ENCODE measurements around the gene CIAO2B.
A peak's percentile ranks its signal among the peaks of the same experiment; 100 is the strongest.
"Not testable (repeated sequence)": the region's sequence is repeated elsewhere in the genome, so short reads cannot be mapped to it uniquely, and the experiment has no call there.

CIAO2B gene

GRCh38 chr16:66934138-66934838 lies at the start of gene CIAO2B:
Gene CIAO2B, minus strand, starts transcription at chr16:66934402. Its CDS starts 38 bp downstream, at chr16:66934364.
- DNase-seq, result peak; percentile 90 to 93
- TF ChIP-seq POLR2A (IDR thresholded peaks at IDR 0.05; ENCODE audit: low read length) (peak; percentile 83), GATA1 (IDR thresholded peaks at IDR 0.05; ENCODE audit: low read depth, low read length) (no peak)

GRCh38 chr16:66983033-66983432 lies 48.8 kb upstream of the CIAO2B start:
- DNase-seq, result no peak
- TF ChIP-seq POLR2A (IDR thresholded peaks at IDR 0.05; ENCODE audit: low read length), result no peak
- TF ChIP-seq GATA1 (IDR thresholded peaks at IDR 0.05; ENCODE audit: low read depth, low read length), result no peak

- TF ChIP-seq GATA1 (IDR thresholded peaks at IDR 0.05; ENCODE audit: low read depth, low read length), result no peak
- TF ChIP-seq POLR2A (IDR thresholded peaks at IDR 0.05; ENCODE audit: low read length), result no peak
Observed at GRCh38 chr16:66979011-66979717, 45.0 kb upstream of the CIAO2B start.

GRCh38 chr16:66977341-66978113 lies 43.3 kb upstream of the CIAO2B start:
- TF ChIP-seq POLR2A (IDR thresholded peaks at IDR 0.05; ENCODE audit: low read length) (no peak), GATA1 (IDR thresholded peaks at IDR 0.05; ENCODE audit: low read depth, low read length) (no peak)
- peak; percentile 80 to 91 for DNase-seq

More at GRCh38 chr16:66979011-66979717, 45.0 kb upstream of the CIAO2B start:
- no peak for DNase-seq

GRCh38 chr16:66976746-66977145 lies 42.5 kb upstream of the CIAO2B start:
- no peak for DNase-seq
- TF ChIP-seq POLR2A (IDR thresholded peaks at IDR 0.05; ENCODE audit: low read length) (no peak), GATA1 (IDR thresholded peaks at IDR 0.05; ENCODE audit: low read depth, low read length) (no peak)

GRCh38 chr16:66975302-66975893 lies 41.2 kb upstream of the CIAO2B start:
- TF ChIP-seq POLR2A (IDR thresholded peaks at IDR 0.05; ENCODE audit: low read length) (no peak), GATA1 (IDR thresholded peaks at IDR 0.05; ENCODE audit: low read depth, low read length) (no peak)
- DNase-seq, result no peak

GRCh38 chr16:66974932-66975246 lies 40.7 kb upstream of the CIAO2B start:
- DNase-seq, result not testable (repeated sequence)

- DNase-seq, result not testable (repeated sequence)
Observed at GRCh38 chr16:66974156-66974931, 40.1 kb upstream of the CIAO2B start.

- TF ChIP-seq POLR2A (IDR thresholded peaks at IDR 0.05; ENCODE audit: low read length) (no peak), GATA1 (IDR thresholded peaks at IDR 0.05; ENCODE audit: low read depth, low read length) (no peak)
Observed at GRCh38 chr16:66973716-66974115, 39.5 kb upstream of the CIAO2B start.

GRCh38 chr16:66972983-66973382 lies 38.8 kb upstream of the CIAO2B start:
- TF ChIP-seq GATA1 (IDR thresholded peaks at IDR 0.05; ENCODE audit: low read depth, low read length) (no peak), POLR2A (IDR thresholded peaks at IDR 0.05; ENCODE audit: low read length) (no peak)
- DNase-seq, result no peak

More at GRCh38 chr16:66973716-66974115, 39.5 kb upstream of the CIAO2B start:
- DNase-seq, result no peak

- TF ChIP-seq POLR2A (IDR thresholded peaks at IDR 0.05; ENCODE audit: low read length) (no peak), GATA1 (IDR thresholded peaks at IDR 0.05; ENCODE audit: low read depth, low read length) (no peak)
- DNase-seq, result no peak
Observed at GRCh38 chr16:66970775-66971720, 36.8 kb upstream of the CIAO2B start.

GRCh38 chr16:66968847-66969246 lies 34.6 kb upstream of the CIAO2B start:
- DNase-seq, result no peak
- TF ChIP-seq GATA1 (IDR thresholded peaks at IDR 0.05; ENCODE audit: low read depth, low read length) (no peak), POLR2A (IDR thresholded peaks at IDR 0.05; ENCODE audit: low read length) (no peak)
